ENCODE data around the gene TMEM39A.

Gene TMEM39A

DNA sequence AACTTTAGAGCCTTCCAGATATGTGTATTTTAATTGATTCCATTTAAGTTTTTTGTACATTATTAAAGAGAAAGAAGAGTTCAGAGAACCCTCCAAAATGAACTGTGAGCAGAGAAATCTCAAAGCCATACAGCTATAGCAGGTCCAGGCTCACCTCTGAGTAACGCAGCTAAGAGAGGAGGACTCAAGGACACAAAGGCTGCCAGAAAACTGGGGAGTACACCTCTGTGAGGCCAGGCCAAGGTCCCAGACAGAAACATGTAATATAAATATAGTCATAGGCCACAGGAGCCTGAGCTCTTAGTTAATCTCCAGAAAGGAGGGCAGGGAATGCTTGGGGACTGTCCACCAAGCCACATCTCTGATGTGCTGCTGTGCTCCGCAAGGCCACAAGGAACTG is 66.5 kb downstream of the TMEM39A start:
- no peak for DNase-seq

DNA sequence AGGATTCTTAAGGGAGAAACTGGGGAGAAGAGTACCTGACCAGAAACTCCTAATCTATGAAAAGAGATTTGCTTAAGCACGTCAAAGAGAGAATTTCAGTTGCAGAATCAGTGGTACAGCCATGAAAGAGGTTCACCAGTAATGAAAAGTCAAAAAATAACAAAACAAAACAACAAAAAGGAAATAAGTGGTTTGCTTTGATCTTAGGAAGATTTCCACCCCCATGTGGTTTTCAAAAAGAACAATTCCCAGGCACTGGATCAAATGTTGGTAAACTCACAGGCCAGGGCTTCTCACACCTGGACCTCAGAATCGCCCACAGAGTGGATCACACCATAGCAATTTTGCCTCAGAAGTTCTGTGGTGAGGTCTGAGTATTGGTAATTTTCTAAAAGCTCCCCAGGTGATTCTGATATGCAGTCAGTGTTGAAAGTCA is 67.5 kb downstream of the TMEM39A start:
- no peak for DNase-seq

DNA sequence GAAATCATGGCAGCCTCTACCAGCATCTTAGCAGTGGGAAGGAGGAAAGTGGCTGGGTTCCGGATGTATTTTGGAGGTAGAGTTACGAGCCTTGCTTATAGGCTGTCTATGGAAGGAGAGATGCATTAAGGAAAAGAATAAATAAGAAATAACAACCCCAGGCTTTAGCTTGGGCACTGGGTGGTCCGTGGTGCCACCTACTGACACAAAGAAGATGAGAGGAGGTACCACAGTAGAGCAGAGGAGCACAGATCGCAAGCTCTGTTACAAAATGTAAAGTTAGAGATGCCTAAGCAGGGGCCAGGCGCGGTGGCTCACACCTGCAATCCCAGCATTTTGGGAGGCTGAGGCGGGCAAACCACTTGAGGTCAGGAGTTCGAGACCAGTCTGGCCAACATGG is 74.8 kb downstream of the TMEM39A start:
- no peak for DNase-seq

DNA sequence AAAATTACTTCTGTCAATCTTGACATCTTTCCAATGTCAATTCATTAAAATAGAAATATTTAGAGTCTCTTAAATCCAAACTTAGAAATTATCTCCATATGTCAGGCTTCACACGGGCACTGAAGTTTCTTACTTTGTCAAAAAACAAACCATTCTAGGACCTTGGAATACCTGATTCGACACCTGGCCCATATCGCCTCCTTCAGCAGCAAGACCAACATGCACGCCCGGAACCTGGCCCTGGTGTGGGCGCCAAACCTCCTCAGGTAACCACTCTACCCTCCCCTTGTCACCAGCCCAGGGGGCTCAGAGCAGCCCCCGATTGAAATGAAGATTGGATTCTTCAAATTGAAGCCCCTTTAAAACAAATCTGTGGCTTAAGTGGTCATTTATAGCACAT is 81.3 kb downstream of the TMEM39A start:
- no peak for DNase-seq

DNA sequence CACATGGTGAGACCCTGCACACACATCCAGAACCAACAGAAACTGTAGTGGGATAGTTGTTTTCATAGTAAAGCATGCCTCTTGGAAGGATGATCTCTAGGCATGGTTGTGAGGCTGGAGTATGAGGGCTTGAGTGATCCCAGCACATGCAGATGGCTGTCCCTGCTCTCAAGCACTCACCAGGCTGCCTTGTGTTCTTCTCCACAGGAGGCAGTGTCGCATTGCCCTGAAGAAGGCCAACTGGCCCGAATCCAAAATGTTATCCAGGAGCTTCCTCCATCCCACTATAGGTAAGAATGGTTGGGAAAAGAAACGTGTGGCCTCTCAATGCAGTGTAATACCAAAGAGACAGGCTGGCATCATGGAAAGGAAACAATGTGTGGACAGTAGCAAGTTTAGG is 82.7 kb downstream of the TMEM39A start:
- no peak for DNase-seq
